Gastrocnemius medialis (tissue), 4 donors: ENCODE results near the gene MEIS2.

Source experiments
- POLR2A ChIP-seq, 2 donors: fragments of 450-650 bp; IDR thresholded peaks; one replicate each; pipeline ENCODE4 v1.6.1; 2017; ENCODE audit warnings: antibody characterized with exemption in 2 of 2, mild to moderate bottlenecking in 2 of 2, moderate library complexity in 2 of 2
- TF ChIP-seq, protein P1 (sequence below), 5 experiments: fragments of 450-650 bp in 3 of 5; fragments of 200-600 bp in 2 of 5; sonication (generic) in 2 of 5; IDR thresholded peaks in 4 of 5; conservative IDR thresholded peaks in 1 of 5; 1 replicate in 4 of 5; 2 replicates in 1 of 5; pipeline ENCODE4 v1.5.1; 2016 to 2019; ENCODE audit warnings: antibody characterized with exemption in 5 of 5, mild to moderate bottlenecking in 3 of 5, moderate library complexity in 3 of 5

GRCh38 chr15:37107071-37107743 lies 6.9 kb upstream of the MEIS2 start:
- TF ChIP-seq, protein P1, sequence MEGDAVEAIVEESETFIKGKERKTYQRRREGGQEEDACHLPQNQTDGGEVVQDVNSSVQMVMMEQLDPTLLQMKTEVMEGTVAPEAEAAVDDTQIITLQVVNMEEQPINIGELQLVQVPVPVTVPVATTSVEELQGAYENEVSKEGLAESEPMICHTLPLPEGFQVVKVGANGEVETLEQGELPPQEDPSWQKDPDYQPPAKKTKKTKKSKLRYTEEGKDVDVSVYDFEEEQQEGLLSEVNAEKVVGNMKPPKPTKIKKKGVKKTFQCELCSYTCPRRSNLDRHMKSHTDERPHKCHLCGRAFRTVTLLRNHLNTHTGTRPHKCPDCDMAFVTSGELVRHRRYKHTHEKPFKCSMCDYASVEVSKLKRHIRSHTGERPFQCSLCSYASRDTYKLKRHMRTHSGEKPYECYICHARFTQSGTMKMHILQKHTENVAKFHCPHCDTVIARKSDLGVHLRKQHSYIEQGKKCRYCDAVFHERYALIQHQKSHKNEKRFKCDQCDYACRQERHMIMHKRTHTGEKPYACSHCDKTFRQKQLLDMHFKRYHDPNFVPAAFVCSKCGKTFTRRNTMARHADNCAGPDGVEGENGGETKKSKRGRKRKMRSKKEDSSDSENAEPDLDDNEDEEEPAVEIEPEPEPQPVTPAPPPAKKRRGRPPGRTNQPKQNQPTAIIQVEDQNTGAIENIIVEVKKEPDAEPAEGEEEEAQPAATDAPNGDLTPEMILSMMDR (IDR thresholded peaks at IDR 0.05 in 4 of 5, conservative IDR thresholded peaks at IDR 0.05 in 1 of 5), result no peak
- no peak for TF ChIP-seq POLR2A (IDR thresholded peaks at IDR 0.05)
